Activated CD4-positive, alpha-beta T cell treated with anti-CD3 and anti-CD28 coated beads, Interleukin-2, amount 10 ng/mL, durations not matched to agents 7 days and 5 days (primary cell): ENCODE data around the gene GDF10. TPM values are rescaled to one million over a fixed set of nuclear protein-coding genes. Genes with fewer than 3 reads are reported as not detected.

Experiments
- CTCF ChIA-PET: fragments of 350-600 bp; sonication (Branson Sonifier 250); formaldehyde crosslinking; loops from one replicate; lab custom pipeline; 2021; ENCODE audit warnings: antibody characterized with exemption; lab: Charles Lee
- POLR2A ChIA-PET: fragments of 350-600 bp; sonication (Branson Sonifier 250); formaldehyde crosslinking; loops from one replicate; lab custom pipeline; 2021; ENCODE audit warnings: antibody characterized with exemption; lab: Charles Lee
- DNase-seq: peaks from one replicate; pipeline ENCODE4 v3.0.0-alpha.2; 2020
- H3K27ac Mint-ChIP-seq: one replicate; pipeline ENCODE4 v1.8.0; 2021; ENCODE audit warnings: mild to moderate bottlenecking, moderate library complexity, mixed read lengths
- H3K27me3 Mint-ChIP-seq: one replicate; pipeline ENCODE4 v1.8.0; 2021; ENCODE audit warnings: mixed read lengths
- H3K36me3 Mint-ChIP-seq: one replicate; pipeline ENCODE4 v1.8.0; 2021; ENCODE audit warnings: low read depth, mixed read lengths
- H3K4me1 Mint-ChIP-seq: one replicate; pipeline ENCODE4 v1.8.0; 2021; ENCODE audit warnings: mixed read lengths
- H3K4me3 Mint-ChIP-seq: one replicate; pipeline ENCODE4 v1.8.0; 2021; ENCODE audit warnings: mild to moderate bottlenecking, moderate library complexity, mixed read lengths
- H3K9me3 Mint-ChIP-seq: one replicate; pipeline ENCODE4 v1.8.0; 2021; ENCODE audit warnings: mixed read lengths
- total RNA-seq, 2 experiments: library from RNA; stranded (reverse); gene quantifications; one replicate each; pipeline ENCODE4 v1.2.3, GENCODE V29; 2021

The GDF10 gene
- total RNA-seq, 2 experiments from 2014 or later: 0.08 TPM; not detected in 1

DNA sequence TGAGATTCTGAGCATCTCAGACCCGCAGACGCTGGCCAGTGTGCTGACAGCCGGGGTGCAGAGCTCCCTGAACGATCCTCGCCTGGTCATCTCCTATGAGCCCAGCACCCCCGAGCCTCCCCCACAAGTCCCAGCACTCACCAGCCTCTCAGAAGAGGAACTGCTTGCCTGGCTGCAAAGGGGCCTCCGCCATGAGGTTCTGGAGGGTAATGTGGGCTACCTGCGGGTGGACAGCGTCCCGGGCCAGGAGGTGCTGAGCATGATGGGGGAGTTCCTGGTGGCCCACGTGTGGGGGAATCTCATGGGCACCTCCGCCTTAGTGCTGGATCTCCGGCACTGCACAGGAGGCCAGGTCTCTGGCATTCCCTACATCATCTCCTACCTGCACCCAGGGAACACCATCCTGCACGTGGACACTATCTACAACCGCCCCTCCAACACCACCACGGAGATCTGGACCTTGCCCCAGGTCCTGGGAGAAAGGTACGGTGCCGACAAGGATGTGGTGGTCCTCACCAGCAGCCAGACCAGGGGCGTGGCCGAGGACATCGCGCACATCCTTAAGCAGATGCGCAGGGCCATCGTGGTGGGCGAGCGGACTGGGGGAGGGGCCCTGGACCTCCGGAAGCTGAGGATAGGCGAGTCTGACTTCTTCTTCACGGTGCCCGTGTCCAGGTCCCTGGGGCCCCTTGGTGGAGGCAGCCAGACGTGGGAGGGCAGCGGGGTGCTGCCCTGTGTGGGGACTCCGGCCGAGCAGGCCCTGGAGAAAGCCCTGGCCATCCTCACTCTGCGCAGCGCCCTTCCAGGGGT, 48.9 kb downstream of the GDF10 start:
- POLR2A ChIA-PET: no interaction called here
- Mint-ChIP-seq H3K27me3 (no peaks in the 10 kb centered on the region), H3K4me1 (no peaks in the 10 kb centered on the region), H3K36me3 (no peaks in the 10 kb centered on the region), H3K27ac (no peak overlapping the region), H3K9me3 (no peaks in the 10 kb centered on the region), H3K4me3 (no peak overlapping the region)
- DNase-seq: no peak
- CTCF ChIA-PET: no interaction called here

- DNase-seq: no peak
- no peak overlapping the region for H3K27ac Mint-ChIP-seq
- H3K4me3 Mint-ChIP-seq: no peak overlapping the region
- POLR2A ChIA-PET: no interaction called here
- CTCF ChIA-PET: no interaction called here
- no peaks in the 10 kb centered on the region for H3K36me3 Mint-ChIP-seq
- H3K9me3 Mint-ChIP-seq: no peaks in the 10 kb centered on the region
- H3K27me3 Mint-ChIP-seq: no peaks in the 10 kb centered on the region
- no peaks in the 10 kb centered on the region for H3K4me1 Mint-ChIP-seq
Measured at GRCh38 chr10:47349516-47349915, 49.5 kb downstream of the GDF10 start.

GRCh38 chr10:47349941-47350371, 50.0 kb downstream of the GDF10 start:
- Mint-ChIP-seq H3K4me1 (no peaks in the 10 kb centered on the region), H3K27ac (no peak overlapping the region), H3K4me3 (no peak overlapping the region), H3K27me3 (no peaks in the 10 kb centered on the region), H3K36me3 (no peaks in the 10 kb centered on the region), H3K9me3 (no peaks in the 10 kb centered on the region)
- CTCF ChIA-PET: no interaction called here
- POLR2A ChIA-PET: no interaction called here
- DNase-seq: no peak

- H3K9me3 Mint-ChIP-seq: no peaks in the 10 kb centered on the region
Measured at GRCh38 chr10:47350671-47351640, 51.0 kb downstream of the GDF10 start.

DNA sequence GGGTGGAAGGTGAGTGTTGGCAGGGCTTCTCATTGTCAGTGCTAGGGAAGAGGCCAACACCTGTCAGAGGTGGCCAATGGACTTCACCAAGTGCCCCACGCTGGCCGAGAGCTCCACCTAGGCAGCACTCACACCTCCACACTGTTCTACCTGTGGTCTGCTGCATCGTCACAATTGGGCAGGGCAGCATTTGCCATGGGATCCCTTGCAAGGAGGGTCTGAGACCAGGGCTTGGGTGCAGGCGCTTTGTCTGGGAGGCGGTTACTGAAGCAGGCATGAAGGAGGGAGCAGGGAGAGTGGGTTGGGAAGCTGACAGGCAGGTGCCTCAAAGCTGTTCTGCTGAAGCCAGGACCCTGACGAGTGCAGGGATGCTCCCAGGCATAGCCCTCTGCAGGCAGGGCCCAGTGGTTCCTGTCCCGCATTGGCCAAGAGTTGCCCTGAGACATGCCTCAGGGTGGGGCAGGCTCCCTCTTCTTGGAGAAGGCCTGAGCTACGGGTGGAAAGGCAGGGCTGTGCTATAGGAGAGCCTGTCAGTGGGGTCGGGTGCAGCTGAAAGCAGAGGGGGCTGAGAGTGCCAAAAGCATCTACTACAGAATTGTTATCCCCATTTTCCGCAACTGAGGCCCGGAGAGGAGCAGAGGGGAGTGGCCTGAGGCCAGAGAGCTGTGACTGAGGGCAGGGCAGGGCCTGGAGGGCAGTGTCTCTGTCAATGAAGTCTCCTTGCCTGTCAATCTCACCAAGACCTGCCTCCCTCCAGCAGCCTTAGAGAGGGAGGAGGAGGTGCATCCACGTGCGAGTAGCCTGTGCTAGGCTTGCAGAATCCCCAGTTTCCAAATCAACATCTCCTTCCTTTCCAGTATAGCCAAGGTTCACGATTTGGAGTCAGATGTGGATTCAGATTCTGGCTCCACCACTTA, 52.2 kb downstream of the GDF10 start:
- H3K36me3 Mint-ChIP-seq: no peaks in the 10 kb centered on the region
- ChIA-PET CTCF (no interaction called here), POLR2A (no interaction called here)
- no peak for DNase-seq
- H3K27ac Mint-ChIP-seq: no peak overlapping the region
- no peaks in the 10 kb centered on the region for H3K9me3 Mint-ChIP-seq
- no peaks in the 10 kb centered on the region for H3K4me1 Mint-ChIP-seq
- no peaks in the 10 kb centered on the region for H3K27me3 Mint-ChIP-seq
- H3K4me3 Mint-ChIP-seq: no peak overlapping the region

More at GRCh38 chr10:47350671-47351640, 51.0 kb downstream of the GDF10 start:
- no peaks in the 10 kb centered on the region for H3K27me3 Mint-ChIP-seq
- H3K4me3 Mint-ChIP-seq: no peak overlapping the region
- no peak overlapping the region for H3K27ac Mint-ChIP-seq
- ChIA-PET CTCF (no interaction called here), POLR2A (no interaction called here)
- no peaks in the 10 kb centered on the region for H3K4me1 Mint-ChIP-seq
- no peak for DNase-seq
- H3K36me3 Mint-ChIP-seq: no peaks in the 10 kb centered on the region

- ChIA-PET CTCF (no interaction called here), POLR2A (no interaction called here)
- H3K4me3 Mint-ChIP-seq: no peak overlapping the region
- no peak overlapping the region for H3K27ac Mint-ChIP-seq
- no peaks in the 10 kb centered on the region for H3K36me3 Mint-ChIP-seq
- no peaks in the 10 kb centered on the region for H3K9me3 Mint-ChIP-seq
- no peaks in the 10 kb centered on the region for H3K4me1 Mint-ChIP-seq
- H3K27me3 Mint-ChIP-seq: no peaks in the 10 kb centered on the region
- DNase-seq: no peak
Measured at GRCh38 chr10:47353351-47353750, 53.4 kb downstream of the GDF10 start.

DNA sequence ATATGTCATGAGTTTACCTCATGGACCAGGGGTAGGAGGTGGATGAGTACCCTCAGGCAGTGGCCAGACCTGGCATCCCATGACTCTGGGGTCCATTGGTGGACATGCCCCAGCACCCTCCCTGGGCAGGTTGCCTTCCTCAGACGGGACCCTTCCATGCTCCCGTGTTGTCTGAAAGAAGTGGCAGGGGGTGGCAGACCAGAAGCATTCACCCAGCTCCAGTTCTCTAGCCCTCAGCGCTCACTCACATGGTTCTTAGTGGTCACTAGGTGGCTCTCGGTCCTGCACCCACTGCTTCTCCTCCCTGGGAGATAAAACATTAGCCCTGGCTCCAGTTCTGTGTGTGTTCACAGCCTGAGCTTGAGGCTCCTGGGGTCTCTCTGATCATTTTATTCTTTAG, 54.2 kb downstream of the GDF10 start:
- ChIA-PET POLR2A (no interaction called here), CTCF (no interaction called here)

DNA sequence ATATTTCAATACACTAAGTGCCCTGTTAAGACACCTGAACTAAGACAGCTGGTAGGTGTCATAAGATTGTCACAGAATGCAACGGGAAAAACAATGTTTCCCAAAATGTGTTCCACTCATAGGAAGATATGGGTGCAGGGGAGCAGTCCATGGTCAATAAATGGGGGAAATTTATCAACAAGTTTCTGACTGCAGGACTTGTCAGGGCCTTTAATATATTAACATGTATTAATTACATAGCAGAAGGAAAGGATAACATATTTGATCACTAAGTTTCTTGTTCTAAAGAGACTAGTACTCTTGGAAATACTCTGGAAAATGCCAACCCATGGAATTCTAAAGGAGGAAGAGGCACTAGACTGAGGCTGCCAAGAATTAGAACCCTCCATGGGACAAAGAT, 54.9 kb downstream of the GDF10 start:
- Mint-ChIP-seq H3K4me3 (no peak overlapping the region), H3K27ac (no peak overlapping the region), H3K36me3 (no peaks in the 10 kb centered on the region), H3K4me1 (no peaks in the 10 kb centered on the region), H3K27me3 (no peaks in the 10 kb centered on the region), H3K9me3 (no peaks in the 10 kb centered on the region)
- DNase-seq: no peak
- ChIA-PET POLR2A (no interaction called here), CTCF (no interaction called here)

More for the DNA sequence above, 54.2 kb downstream of the GDF10 start:
- Mint-ChIP-seq H3K4me3 (no peak overlapping the region), H3K27me3 (no peaks in the 10 kb centered on the region), H3K9me3 (no peaks in the 10 kb centered on the region), H3K27ac (no peak overlapping the region), H3K36me3 (no peaks in the 10 kb centered on the region), H3K4me1 (no peaks in the 10 kb centered on the region)
- no peak for DNase-seq

DNA sequence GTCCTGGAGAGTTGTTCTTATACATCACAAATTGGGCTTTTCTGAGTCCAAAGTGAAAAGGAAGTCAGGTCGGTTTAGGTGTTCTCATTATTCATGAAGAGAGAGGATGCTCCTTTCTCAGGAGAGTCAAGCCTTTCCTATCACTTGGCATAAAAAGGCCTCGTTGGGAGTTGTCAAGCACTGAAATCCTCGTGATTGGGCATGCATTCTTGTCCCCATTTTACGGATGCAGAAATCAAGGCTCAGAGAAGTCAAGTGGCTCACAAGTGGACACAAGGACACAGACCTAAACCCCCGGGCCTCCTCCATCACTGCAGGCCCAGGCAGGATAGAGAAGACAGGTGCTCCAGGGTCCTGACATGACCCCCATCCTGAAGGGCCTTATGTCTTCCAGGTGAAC, 56.7 kb downstream of the GDF10 start:
- H3K27ac Mint-ChIP-seq: no peak overlapping the region

GRCh38 chr10:47357131-47357582, 57.2 kb downstream of the GDF10 start:
- DNase-seq: no peak
- no peak overlapping the region for H3K4me3 Mint-ChIP-seq
- H3K36me3 Mint-ChIP-seq: no peaks in the 10 kb centered on the region
- H3K27ac Mint-ChIP-seq: no peak overlapping the region
- POLR2A ChIA-PET: no interaction called here
- CTCF ChIA-PET: no interaction called here
- no peaks in the 10 kb centered on the region for H3K9me3 Mint-ChIP-seq
- no peaks in the 10 kb centered on the region for H3K4me1 Mint-ChIP-seq
- no peaks in the 10 kb centered on the region for H3K27me3 Mint-ChIP-seq

More for the DNA sequence above, 56.7 kb downstream of the GDF10 start:
- H3K27me3 Mint-ChIP-seq: no peaks in the 10 kb centered on the region
- no peak for DNase-seq
- H3K4me3 Mint-ChIP-seq: no peak overlapping the region
- ChIA-PET CTCF (no interaction called here), POLR2A (no interaction called here)
- no peaks in the 10 kb centered on the region for H3K36me3 Mint-ChIP-seq
- H3K9me3 Mint-ChIP-seq: no peaks in the 10 kb centered on the region
- H3K4me1 Mint-ChIP-seq: no peaks in the 10 kb centered on the region

DNA sequence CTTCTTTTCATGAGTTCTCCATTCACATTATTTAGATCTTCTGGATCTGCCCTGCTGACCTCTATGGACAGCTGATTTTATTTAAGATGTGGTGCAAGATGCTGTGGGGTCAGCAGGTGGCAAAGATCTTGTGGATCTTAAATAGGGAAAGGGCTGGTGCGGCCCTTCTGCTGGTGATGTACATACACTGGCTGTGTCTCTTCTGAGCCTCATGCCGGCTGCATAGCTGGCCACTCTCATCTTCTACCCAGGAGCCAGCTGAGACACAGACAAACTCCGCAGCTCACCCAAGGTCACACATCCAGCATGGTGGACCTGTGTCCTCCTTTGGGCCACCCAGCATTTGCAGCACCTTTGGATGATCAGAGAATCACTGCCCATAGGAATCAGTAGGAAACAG, 57.9 kb downstream of the GDF10 start:
- no peaks in the 10 kb centered on the region for H3K9me3 Mint-ChIP-seq
- DNase-seq: no peak
- no peaks in the 10 kb centered on the region for H3K27me3 Mint-ChIP-seq
- ChIA-PET POLR2A (no interaction called here), CTCF (no interaction called here)
- H3K4me3 Mint-ChIP-seq: no peak overlapping the region
- no peak overlapping the region for H3K27ac Mint-ChIP-seq
- no peaks in the 10 kb centered on the region for H3K4me1 Mint-ChIP-seq
- H3K36me3 Mint-ChIP-seq: no peaks in the 10 kb centered on the region

- Mint-ChIP-seq H3K9me3 (no peaks in the 10 kb centered on the region), H3K27me3 (no peaks in the 10 kb centered on the region), H3K4me1 (no peaks in the 10 kb centered on the region), H3K27ac (no peak overlapping the region), H3K4me3 (no peak overlapping the region), H3K36me3 (no peaks in the 10 kb centered on the region)
- no peak for DNase-seq
- ChIA-PET POLR2A (no interaction called here), CTCF (no interaction called here)
Measured at GRCh38 chr10:47358457-47358856, 58.5 kb downstream of the GDF10 start.
